Testis (tissue), 3 donors: ENCODE data around the gene SLC17A7. TPM values are rescaled to one million over a fixed set of nuclear protein-coding genes. Genes with fewer than 3 reads are reported as not detected.
"Not testable (repeated sequence)": the region's sequence is repeated elsewhere in the genome, so short reads cannot be mapped to it uniquely, and the experiment has no call there.

Experiments used
- DNase-seq: peaks from one replicate; pipeline ENCODE4 v3.0.0-alpha.2; 2019
- H3K27ac ChIP-seq, 2 donors: fragments of 200-600 bp; sonication (generic); one replicate each; pipeline ENCODE4 v1.5.1; 2019
- H3K27me3 ChIP-seq: fragments of 200-600 bp; sonication (generic); one replicate; pipeline ENCODE4 v1.5.1; 2019
- H3K36me3 ChIP-seq: fragments of 200-600 bp; sonication (generic); one replicate; pipeline ENCODE4 v1.5.1; 2017; ENCODE audit warnings: low read depth; ENCODE audit errors: missing control alignments
- H3K4me1 ChIP-seq: fragments of 200-600 bp; sonication (generic); one replicate; pipeline ENCODE4 v1.5.1; 2019
- H3K4me3 ChIP-seq, 2 donors: fragments of 200-600 bp; sonication (generic); one replicate each; pipeline ENCODE4 v1.5.1; 2017 to 2019
- H3K9me3 ChIP-seq: fragments of 200-600 bp; sonication (generic); one replicate; pipeline ENCODE4 v1.5.1; 2017
- POLR2A ChIP-seq: fragments of 450-650 bp; IDR thresholded peaks from one replicate; pipeline ENCODE4 v1.6.1; 2017; ENCODE audit warnings: antibody characterized with exemption, mild to moderate bottlenecking, moderate library complexity
- WGBS, 2 donors: methylation state at CpG; one replicate each; pipeline ENCODE4 v1.1.5; 2018; 5-methylcytosine and 5-hydroxymethylcytosine counted together
- intact Hi-C: fragments of 100-400 bp; cut with DNase I; formaldehyde crosslinking; loops from one replicate; pipeline ENCODE4 v1.15.1; 2023; ENCODE audit warnings: low total_unique reads
- polyA plus RNA-seq: library from polyadenylated mRNA; stranded (reverse); fragments of 350-450 nt; fragmentation: Illumina TruSeq; extraction: RNeasy Lipid Tissue Mini Kit (QIAGEN cat#74804); gene quantifications from one replicate; pipeline ENCODE4 v1.2.3, GENCODE V29; 2014; ENCODE audit warnings: low read depth, low replicate concordance; ENCODE audit not compliant: insufficient read depth
- total RNA-seq, 2 donors: library from RNA; depleted of rRNA; stranded (reverse); fragments of >200 nt; gene quantifications; one replicate each; pipeline ENCODE4 v1.2.3, GENCODE V29; 2016
- TF ChIP-seq, protein P1 (sequence below), 3 experiments: fragments of 450-650 bp in 2 of 3; fragments of 200-600 bp in 1 of 3; sonication (generic) in 1 of 3; IDR thresholded peaks; one replicate each; pipeline ENCODE4 v1.5.1; 2016 to 2019; ENCODE audit warnings: antibody characterized with exemption in 3 of 3, mild to moderate bottlenecking in 2 of 3, moderate library complexity in 1 of 3

SLC17A7 gene
- total and polyA plus RNA-seq, 3 donors from 2014 or later, result 2.2 to 3.2 (median 2.7) TPM

DNA sequence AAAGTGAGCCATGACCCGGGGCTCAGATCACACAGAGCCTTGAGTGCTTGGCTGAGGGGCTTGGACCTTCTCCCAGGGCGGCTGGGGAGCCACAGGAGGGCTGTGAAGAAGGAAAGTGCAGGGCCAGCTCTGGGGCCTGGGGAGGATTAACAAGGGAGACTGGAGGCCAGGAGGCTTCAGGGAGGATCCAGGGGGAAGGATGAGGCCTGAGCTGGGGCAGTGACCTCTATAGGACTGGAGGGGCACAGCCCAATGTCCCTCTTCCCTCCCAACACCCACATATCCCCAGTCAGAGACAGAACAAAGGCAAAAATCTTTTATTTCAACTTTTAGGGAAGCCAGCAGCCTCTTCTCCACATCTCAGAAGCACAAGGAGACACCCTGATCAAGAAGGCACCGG is 4.7 kb upstream of the SLC17A7 start:
- Histone ChIP-seq H3K4me1 (peaks cover 11% of the 10 kb centered on the region), H3K4me3 (no peak overlapping the region), H3K9me3 (no peaks in the 10 kb centered on the region), H3K36me3 (no peaks in the 10 kb centered on the region), H3K27me3 (no peaks in the 10 kb centered on the region), H3K27ac (no peak overlapping the region)
- intact Hi-C loops, result loop anchor here (10.0 kb wide), 1 partner anchor 51 kb away; no protein-coding TSS in a partner anchor
- no peak for DNase-seq
- WGBS, 2 donors, result 49 to 83% methylated on average over 3 of the region's 3 CpGs
- TF ChIP-seq, protein P1, sequence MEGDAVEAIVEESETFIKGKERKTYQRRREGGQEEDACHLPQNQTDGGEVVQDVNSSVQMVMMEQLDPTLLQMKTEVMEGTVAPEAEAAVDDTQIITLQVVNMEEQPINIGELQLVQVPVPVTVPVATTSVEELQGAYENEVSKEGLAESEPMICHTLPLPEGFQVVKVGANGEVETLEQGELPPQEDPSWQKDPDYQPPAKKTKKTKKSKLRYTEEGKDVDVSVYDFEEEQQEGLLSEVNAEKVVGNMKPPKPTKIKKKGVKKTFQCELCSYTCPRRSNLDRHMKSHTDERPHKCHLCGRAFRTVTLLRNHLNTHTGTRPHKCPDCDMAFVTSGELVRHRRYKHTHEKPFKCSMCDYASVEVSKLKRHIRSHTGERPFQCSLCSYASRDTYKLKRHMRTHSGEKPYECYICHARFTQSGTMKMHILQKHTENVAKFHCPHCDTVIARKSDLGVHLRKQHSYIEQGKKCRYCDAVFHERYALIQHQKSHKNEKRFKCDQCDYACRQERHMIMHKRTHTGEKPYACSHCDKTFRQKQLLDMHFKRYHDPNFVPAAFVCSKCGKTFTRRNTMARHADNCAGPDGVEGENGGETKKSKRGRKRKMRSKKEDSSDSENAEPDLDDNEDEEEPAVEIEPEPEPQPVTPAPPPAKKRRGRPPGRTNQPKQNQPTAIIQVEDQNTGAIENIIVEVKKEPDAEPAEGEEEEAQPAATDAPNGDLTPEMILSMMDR (IDR thresholded peaks at IDR 0.05), result no peak
- no peak for TF ChIP-seq POLR2A

DNA sequence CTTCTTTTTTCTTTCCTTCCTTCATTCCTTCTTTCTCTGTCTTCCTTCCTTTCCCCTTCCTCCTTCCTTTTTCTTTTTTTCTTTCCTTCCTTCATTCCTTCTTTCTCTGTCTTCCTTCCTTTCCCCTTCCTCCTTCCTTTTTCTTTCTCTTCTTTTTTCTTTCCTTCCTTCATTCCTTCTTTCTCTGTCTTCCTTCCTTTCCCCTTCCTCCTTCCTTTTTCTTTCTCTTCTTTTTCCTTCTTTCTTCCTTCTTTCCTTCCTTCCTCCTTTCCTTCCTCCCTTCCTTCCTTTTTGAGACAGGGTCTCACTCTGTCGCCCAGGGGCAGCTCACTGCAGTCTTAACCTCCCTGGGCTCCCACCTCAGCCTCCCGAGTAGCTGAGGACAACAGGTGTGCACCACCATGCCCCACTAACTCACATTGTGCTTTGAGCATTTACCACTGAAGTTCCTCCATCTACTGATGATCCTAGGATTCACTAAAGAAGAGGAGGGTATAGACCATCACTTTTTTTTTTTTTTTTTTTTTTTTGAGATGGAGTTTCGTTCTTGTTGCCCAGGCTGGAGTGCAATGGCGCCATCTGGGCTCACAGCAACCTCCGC is 2.9 kb upstream of the SLC17A7 start:
- not testable (repeated sequence) for H3K27me3 ChIP-seq, H3K36me3 ChIP-seq, H3K4me3 ChIP-seq, DNase-seq, H3K27ac ChIP-seq, H3K9me3 ChIP-seq
- H3K4me1 ChIP-seq, result peaks cover 11% of the 10 kb centered on the region
- 59 to 76% methylated on average over 5 of the region's 5 CpGs for WGBS, 2 donors
- intact Hi-C loops, result loop anchor here (10.0 kb wide), 1 partner anchor 49 kb away; no protein-coding TSS in a partner anchor

DNA sequence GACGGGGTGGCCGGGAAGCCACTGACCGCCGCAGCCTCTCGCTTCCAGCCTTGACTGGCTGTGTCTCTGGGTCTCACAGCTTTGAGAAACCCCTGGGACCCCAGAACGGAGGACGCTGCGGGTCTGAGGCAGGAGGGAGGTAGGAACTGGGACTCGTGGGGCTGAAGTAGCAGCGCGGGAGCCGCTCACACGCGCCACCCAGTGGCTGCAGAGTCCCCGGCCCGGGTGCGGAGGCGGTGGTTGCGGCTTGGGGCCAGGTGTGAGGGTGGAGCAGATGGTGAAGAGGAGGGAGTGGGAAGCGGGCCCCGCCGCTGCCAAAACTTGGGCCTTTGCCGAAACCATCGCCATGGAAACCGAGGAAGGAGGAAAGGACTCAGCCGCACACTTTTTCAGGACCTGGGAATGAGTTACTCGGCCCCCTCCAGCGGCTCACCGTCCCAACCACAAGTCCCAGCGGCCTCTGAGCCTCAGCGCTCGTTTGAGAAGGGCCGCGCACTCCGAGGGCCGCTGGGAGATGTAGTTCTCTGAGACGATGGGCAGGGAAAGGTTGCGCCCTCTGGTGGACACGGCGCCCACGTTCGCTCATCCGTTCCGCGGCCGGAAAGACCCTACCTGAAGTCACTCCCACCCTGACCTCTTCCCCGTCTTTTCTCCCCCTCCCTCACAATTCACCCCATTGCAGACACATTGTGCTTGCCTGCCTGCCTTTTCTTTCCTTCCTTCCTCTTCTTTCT is 2.2 kb upstream of the SLC17A7 start:
- H3K27me3 ChIP-seq, result no peaks in the 10 kb centered on the region
- H3K4me3 ChIP-seq, result peak overlapping the region; percentile 42 to 64
- intact Hi-C loops, result loop anchor here (10.0 kb wide), 1 partner anchor 49 kb away; no protein-coding TSS in a partner anchor
- TF ChIP-seq POLR2A, result no peak
- TF ChIP-seq, protein P1 (IDR thresholded peaks at IDR 0.05), result peak; percentile 71 to 93 (median 80)
- peak overlapping the region; percentile 74 to 77 for H3K27ac ChIP-seq
- H3K9me3 ChIP-seq, result no peaks in the 10 kb centered on the region
- 0 to 1% methylated on average over 45 to 47 of the region's 47 CpGs for WGBS, 2 donors
- H3K4me1 ChIP-seq, result peaks cover 11% of the 10 kb centered on the region
- peak; percentile 98 for DNase-seq
- H3K36me3 ChIP-seq, result no peaks in the 10 kb centered on the region

DNA sequence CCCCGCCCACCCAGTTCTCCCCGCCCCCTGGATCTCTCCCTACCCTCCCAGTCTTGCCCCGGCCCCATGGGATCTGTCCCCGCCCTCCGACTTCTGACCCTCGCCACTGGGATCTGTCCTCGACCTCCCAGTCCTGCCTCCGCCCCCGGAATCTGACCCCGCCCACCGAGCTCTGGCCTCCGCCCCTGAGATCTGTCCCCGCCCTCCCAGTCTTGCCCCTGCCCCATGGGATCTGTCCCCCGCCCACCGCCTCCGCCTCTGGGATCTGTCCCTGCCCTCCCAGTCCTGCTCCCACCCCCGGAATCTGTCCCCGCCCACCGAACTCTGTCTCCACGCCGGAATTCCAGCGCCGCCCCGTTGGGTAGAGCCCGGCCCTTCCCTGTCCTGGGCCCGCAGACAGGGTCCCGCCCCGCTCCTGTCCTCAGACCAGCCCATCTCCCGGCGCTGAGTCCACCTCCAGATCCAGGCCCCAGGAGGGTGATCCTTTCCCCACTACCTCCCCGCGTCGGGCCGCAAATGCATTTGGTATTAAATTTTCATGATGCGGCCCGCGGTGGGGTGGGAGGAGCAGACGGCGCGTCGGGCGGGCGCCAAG is 1.5 kb upstream of the SLC17A7 start:
- no peaks in the 10 kb centered on the region for H3K36me3 ChIP-seq
- H3K4me3 ChIP-seq, result peak overlapping the region; percentile 42 to 64
- DNase-seq, result peak; percentile 89
- H3K4me1 ChIP-seq, result peaks cover 11% of the 10 kb centered on the region
- TF ChIP-seq, protein P1 (IDR thresholded peaks at IDR 0.05), result no peak
- TF ChIP-seq POLR2A, result no peak
- peak overlapping the region; percentile 74 to 77 for H3K27ac ChIP-seq
- intact Hi-C loops, result loop anchor here (10.0 kb wide), 1 partner anchor 48 kb away; no protein-coding TSS in a partner anchor
- no peaks in the 10 kb centered on the region for H3K27me3 ChIP-seq
- H3K9me3 ChIP-seq, result no peaks in the 10 kb centered on the region
- 2% methylated on average over 40 to 41 of the region's 43 CpGs for WGBS, 2 donors

DNA sequence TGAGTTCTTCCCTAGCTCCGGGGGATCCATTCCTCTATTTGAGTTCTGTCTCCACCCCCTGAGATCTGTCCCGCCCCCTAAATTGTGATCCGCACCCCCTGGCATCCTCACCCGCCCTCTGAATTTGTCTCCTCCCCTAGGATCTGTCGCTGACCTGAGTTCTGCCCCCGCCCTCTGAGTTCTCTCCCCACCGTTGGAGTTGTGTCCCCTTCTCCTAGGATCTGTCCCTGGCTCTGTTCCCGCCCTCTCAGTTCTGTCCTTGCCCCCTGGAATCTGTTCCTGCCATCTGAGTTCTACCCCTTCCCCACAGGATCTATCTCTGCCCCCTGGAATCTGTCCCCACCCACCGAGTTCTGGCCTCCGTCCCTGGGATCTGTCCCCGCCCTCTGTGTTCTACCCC is 1.0 kb upstream of the SLC17A7 start:
- H3K4me3 ChIP-seq, result peak overlapping the region in 1 of 2 donors; percentile 64
- intact Hi-C loops, result loop anchor here (10.0 kb wide), 1 partner anchor 48 kb away; no protein-coding TSS in a partner anchor
- WGBS, 2 donors, result 2 to 5% methylated on average over 11 of the region's 11 CpGs
- DNase-seq, result peak; percentile 41
- H3K9me3 ChIP-seq, result no peaks in the 10 kb centered on the region
- no peaks in the 10 kb centered on the region for H3K27me3 ChIP-seq
- H3K4me1 ChIP-seq, result peaks cover 11% of the 10 kb centered on the region
- peak overlapping the region in 1 of 2 donors; percentile 77 for H3K27ac ChIP-seq
- no peak for TF ChIP-seq POLR2A
- no peaks in the 10 kb centered on the region for H3K36me3 ChIP-seq
